CD4-positive, alpha-beta T cell (primary cell): ENCODE measurements around the gene NPW. TPM values are rescaled to one million over a fixed set of nuclear protein-coding genes. Genes with fewer than 3 reads are reported as not detected.

Experiments
- ATAC-seq: fragments of 200-7000 bp; cut with Tn5 transposase; one replicate; pipeline ENCODE4 v1.10.0; 2022; ENCODE audit warnings: mild to moderate bottlenecking; ENCODE audit not compliant: poor library complexity
- CTCF ChIA-PET: fragments of 350-600 bp; sonication (Branson Sonifier 250); formaldehyde crosslinking; loops from one replicate; lab custom pipeline; 2021; ENCODE audit warnings: antibody characterized with exemption, inconsistent platforms; lab: Charles Lee
- POLR2A ChIA-PET: fragments of 350-600 bp; sonication (Branson Sonifier 250); formaldehyde crosslinking; loops from one replicate; lab custom pipeline; 2021; ENCODE audit warnings: antibody characterized with exemption, inconsistent platforms; lab: Charles Lee
- DNase-seq, 14 experiments: peaks; one replicate each; pipeline ENCODE4 v3.0.0-alpha.2; 2013 to 2020; ENCODE audit warnings: mixed read lengths in 2 of 14
- H3K27ac ChIP-seq, 2 donors: one replicate each; pipeline versions ENCODE4 v1.5.1 to v1.7.0; 2013; ENCODE audit warnings: low read length in 2 of 2, low read depth in 1 of 2, mild to moderate bottlenecking in 1 of 2
- H3K27me3 ChIP-seq, 2 experiments: 1 replicate in 1 of 2; 2 replicates in 1 of 2; pipeline versions ENCODE4 v1.6.1 to v1.7.0; 2013; ENCODE audit warnings: low read length in 2 of 2, control low read depth in 1 of 2, mild to moderate bottlenecking in 1 of 2, moderate library complexity in 1 of 2; ENCODE audit not compliant: insufficient read depth in 2 of 2, control insufficient read depth in 1 of 2
- H3K36me3 ChIP-seq: one replicate; pipeline ENCODE4 v1.6.1; 2013; ENCODE audit warnings: low read length, control low read depth; ENCODE audit not compliant: insufficient read depth
- H3K4me1 ChIP-seq: one replicate; pipeline ENCODE4 v1.6.1; 2013; ENCODE audit warnings: low read length, control low read depth; ENCODE audit not compliant: insufficient read depth
- H3K4me3 ChIP-seq: one replicate; pipeline ENCODE4 v1.5.1; 2013; ENCODE audit warnings: mild to moderate bottlenecking, low read length, moderate library complexity
- H3K9me3 ChIP-seq, 2 experiments: 1 replicate in 1 of 2; 2 replicates in 1 of 2; pipeline versions ENCODE4 v1.6.1 to v1.7.0; 2013; ENCODE audit warnings: low read length in 2 of 2, mild to moderate bottlenecking in 2 of 2, control low read depth in 1 of 2, moderate library complexity in 1 of 2; ENCODE audit not compliant: control insufficient read depth in 1 of 2, insufficient read depth in 1 of 2
- H3K27ac Mint-ChIP-seq: one replicate; pipeline ENCODE4 v1.8.0; 2020; ENCODE audit warnings: mixed read lengths
- H3K27me3 Mint-ChIP-seq: one replicate; pipeline ENCODE4 v1.8.0; 2021; ENCODE audit warnings: mixed read lengths
- H3K36me3 Mint-ChIP-seq: one replicate; pipeline ENCODE4 v1.8.0; 2021; ENCODE audit warnings: low read depth, mixed read lengths
- H3K4me1 Mint-ChIP-seq: one replicate; pipeline ENCODE4 v1.8.0; 2021; ENCODE audit warnings: low read depth, mixed read lengths
- H3K4me3 Mint-ChIP-seq: one replicate; pipeline ENCODE4 v1.8.0; 2020; ENCODE audit warnings: mild to moderate bottlenecking, mixed read lengths
- H3K9me3 Mint-ChIP-seq: one replicate; pipeline ENCODE4 v1.8.0; 2020; ENCODE audit warnings: mixed read lengths
- intact Hi-C, 2 experiments: fragments of 100-400 bp; cut with DNase I in 1 of 2; cut with micrococcal nuclease in 1 of 2; formaldehyde crosslinking; loops; one replicate each; pipeline versions ENCODE4 v1.15.1 to v1.9.0; 2023 to 2025; cut with DNase I, micrococcal nuclease
- total RNA-seq, 174 experiments: library from RNA in 2 of 174; stranded (reverse) in 2 of 174; gene quantifications; one replicate each; pipeline ENCODE4 v1.2.3 and lab custom pipeline; 2021 to 2026
- TF ChIP-seq, protein P1 (sequence below): fragments of 200-600 bp; IDR thresholded peaks from one replicate; pipeline ENCODE4 v1.8.0; 2022; ENCODE audit warnings: antibody characterized with exemption, mild to moderate bottlenecking

NPW gene
- total RNA-seq, 2 experiments from 2014 or later = 0.80 TPM; not detected in 1

DNA sequence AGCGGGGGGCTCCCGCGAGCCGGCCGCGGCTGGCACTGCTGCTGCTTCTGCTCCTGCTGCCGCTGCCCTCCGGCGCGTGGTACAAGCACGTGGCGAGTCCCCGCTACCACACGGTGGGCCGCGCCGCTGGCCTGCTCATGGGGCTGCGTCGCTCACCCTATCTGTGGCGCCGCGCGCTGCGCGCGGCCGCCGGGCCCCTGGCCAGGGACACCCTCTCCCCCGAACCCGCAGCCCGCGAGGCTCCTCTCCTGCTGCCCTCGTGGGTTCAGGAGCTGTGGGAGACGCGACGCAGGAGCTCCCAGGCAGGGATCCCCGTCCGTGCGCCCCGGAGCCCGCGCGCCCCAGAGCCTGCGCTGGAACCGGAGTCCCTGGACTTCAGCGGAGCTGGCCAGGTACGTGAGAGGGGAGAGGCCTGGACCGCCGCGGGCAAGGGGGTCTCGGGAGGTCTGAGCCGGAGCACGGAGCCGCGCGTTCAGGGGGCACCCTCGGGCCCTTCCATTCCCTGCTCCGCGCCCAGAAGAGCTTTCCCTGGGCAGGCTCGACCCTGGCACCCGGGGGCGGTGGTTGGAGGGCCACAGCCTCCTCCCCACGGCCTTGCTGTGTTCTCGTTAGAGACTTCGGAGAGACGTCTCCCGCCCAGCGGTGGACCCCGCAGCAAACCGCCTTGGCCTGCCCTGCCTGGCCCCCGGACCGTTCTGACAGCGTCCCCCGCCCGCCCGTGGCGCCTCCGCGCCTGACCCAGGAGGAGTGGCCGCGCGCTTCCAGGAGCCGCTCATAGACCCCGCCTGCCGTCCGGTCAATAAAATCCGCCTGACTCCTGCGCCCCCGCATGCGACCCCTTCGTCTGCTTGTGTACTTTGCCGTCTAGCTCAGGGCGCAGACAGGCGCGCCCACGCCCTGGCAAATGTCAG, 591 bp downstream of the NPW start:
- intact Hi-C loops = loop anchor here in 1 of 2 experiments (10.0 kb wide), 1 partner anchor 235 kb away; the partner anchor contains the start of gene ECI1
- ATAC-seq (no peak), DNase-seq (no peak)
- ChIA-PET CTCF (interaction anchor here (1.5 kb wide), 1 partner anchor 120 kb away, joined by 3 read pairs; no protein-coding TSS in a partner anchor), POLR2A (interaction anchor here (1.4 kb wide), 1 partner anchor 135 kb away, joined by 6 read pairs; the partner anchor contains the start of gene TRAF7)
- H3K27ac ChIP-seq = no peak overlapping the region
- H3K27ac Mint-ChIP-seq = no peak overlapping the region
- H3K9me3 ChIP-seq = no peaks in the 10 kb centered on the region
- H3K4me1 Mint-ChIP-seq = peaks cover 13% of the 10 kb centered on the region
- no peak overlapping the region for H3K4me3 Mint-ChIP-seq
- no peak overlapping the region for H3K4me3 ChIP-seq
- H3K36me3 ChIP-seq = no peaks in the 10 kb centered on the region
- peaks cover 23 to 33% of the 10 kb centered on the region in 2 experiments for H3K27me3 ChIP-seq
- H3K4me1 ChIP-seq = peaks cover 35% of the 10 kb centered on the region
- peaks cover 29% of the 10 kb centered on the region for H3K27me3 Mint-ChIP-seq
- no peaks in the 10 kb centered on the region for H3K9me3 Mint-ChIP-seq
- no peaks in the 10 kb centered on the region for H3K36me3 Mint-ChIP-seq
- TF ChIP-seq, protein P1, sequence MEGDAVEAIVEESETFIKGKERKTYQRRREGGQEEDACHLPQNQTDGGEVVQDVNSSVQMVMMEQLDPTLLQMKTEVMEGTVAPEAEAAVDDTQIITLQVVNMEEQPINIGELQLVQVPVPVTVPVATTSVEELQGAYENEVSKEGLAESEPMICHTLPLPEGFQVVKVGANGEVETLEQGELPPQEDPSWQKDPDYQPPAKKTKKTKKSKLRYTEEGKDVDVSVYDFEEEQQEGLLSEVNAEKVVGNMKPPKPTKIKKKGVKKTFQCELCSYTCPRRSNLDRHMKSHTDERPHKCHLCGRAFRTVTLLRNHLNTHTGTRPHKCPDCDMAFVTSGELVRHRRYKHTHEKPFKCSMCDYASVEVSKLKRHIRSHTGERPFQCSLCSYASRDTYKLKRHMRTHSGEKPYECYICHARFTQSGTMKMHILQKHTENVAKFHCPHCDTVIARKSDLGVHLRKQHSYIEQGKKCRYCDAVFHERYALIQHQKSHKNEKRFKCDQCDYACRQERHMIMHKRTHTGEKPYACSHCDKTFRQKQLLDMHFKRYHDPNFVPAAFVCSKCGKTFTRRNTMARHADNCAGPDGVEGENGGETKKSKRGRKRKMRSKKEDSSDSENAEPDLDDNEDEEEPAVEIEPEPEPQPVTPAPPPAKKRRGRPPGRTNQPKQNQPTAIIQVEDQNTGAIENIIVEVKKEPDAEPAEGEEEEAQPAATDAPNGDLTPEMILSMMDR = no peak

DNA sequence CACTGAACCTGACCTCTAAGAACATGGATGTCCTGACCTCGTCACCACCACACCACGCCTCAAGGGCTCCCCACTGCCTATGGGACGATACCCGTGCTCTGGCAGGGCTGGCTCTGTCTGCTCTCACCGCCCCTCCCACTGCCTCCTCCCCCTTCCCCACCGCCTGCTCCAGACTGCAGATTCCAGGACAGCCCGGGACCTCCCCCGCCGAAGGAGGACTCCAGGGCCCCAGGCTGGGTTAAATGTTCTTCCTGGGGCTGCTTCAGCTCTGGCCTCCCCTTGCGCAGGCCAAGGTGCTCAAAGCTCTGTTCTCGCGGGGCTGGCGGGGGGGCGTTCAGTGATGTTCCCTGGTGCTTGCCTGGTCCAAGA, 3.1 kb downstream of the NPW start:
- Histone ChIP-seq H3K36me3 (no peaks in the 10 kb centered on the region), H3K27me3 (peaks cover 25 to 33% of the 10 kb centered on the region in 2 experiments), H3K4me3 (peak overlapping the region; percentile 31), H3K27ac (no peak overlapping the region), H3K9me3 (no peaks in the 10 kb centered on the region), H3K4me1 (peaks cover 50% of the 10 kb centered on the region)
- Mint-ChIP-seq H3K4me1 (peaks cover 18% of the 10 kb centered on the region), H3K36me3 (no peaks in the 10 kb centered on the region), H3K27ac (peak overlapping the region; percentile 66), H3K4me3 (peak overlapping the region; percentile 54), H3K27me3 (peaks cover 29% of the 10 kb centered on the region), H3K9me3 (no peaks in the 10 kb centered on the region)
- intact Hi-C loops = loop anchor here (1.0 to 10.0 kb wide), 4 partner anchors 26 to 232 kb away; partner anchors contain the start of gene ECI1 (in 1 of the 2)
- peak; percentile 12 for ATAC-seq
- CTCF ChIA-PET = interaction anchor here (0.6 to 2.2 kb wide), 8 partner anchors 19 to 1569 kb away, joined by 3 to 9 read pairs (median 4); partner anchors contain the start of genes NTHL1, TRAF7 and TSC2
- TF ChIP-seq, protein P1 = no peak
- peak in 2 of 14 experiments; percentile 43 to 61 for DNase-seq
- POLR2A ChIA-PET = interaction anchor here (0.9 to 2.2 kb wide), 4 partner anchors 25 to 133 kb away, joined by 4 to 13 read pairs (median 6); partner anchors contain the start of genes NTHL1, RPS2, TRAF7 and TSC2
